ENCODE data around the gene FBN3.
A peak's percentile ranks its signal among the peaks of the same experiment; 100 is the strongest.

FBN3 gene

DNA sequence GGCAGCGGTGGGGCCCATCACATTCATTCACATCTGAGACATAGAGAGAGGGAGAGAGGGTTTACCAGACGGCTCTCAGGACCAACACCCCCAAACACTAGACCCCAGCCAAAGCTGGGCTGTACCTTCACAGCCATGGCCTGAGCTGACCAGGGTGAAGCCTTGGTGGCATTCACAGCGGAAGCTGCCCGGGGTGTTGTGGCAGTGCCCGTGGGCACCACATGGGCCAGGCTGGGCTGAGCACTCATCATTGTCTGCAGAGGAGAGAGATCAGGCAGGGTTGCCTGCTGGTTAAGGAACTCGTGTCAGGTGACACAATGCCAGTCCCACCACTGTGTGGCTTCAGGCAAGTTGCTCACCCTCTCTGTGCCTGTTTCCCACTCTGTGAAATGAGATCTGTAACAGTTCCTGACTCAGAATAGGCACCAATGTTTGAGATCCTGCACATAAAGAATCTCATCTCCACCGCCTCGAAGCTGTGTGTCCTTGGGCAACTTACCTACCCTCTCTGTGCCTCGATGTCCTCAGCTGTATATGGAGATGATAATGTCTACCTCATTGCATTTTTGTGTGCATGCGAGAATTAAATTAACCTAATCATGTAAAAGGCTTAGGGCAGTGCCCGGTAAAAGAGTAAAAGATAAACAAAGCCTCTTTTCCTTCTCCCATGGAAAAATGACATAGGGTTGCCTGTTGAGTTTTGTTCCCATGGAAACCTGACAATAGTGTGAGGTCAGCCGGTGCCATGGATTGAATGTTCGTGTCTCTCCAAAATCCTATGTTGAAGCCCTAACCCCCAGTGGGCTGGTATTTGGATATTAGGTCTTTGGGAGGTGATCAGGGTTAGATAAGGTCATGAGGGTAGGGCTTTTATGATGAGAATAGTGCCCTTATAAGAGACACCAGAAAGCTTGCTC is 74.0 kb downstream of the FBN3 start:
- no peak overlapping the region for H3K4me3 ChIP-seq (replicated peaks; ENCODE audit: low read depth, low read length)
- DNase-seq (ENCODE audit: low read depth): no peak

DNA sequence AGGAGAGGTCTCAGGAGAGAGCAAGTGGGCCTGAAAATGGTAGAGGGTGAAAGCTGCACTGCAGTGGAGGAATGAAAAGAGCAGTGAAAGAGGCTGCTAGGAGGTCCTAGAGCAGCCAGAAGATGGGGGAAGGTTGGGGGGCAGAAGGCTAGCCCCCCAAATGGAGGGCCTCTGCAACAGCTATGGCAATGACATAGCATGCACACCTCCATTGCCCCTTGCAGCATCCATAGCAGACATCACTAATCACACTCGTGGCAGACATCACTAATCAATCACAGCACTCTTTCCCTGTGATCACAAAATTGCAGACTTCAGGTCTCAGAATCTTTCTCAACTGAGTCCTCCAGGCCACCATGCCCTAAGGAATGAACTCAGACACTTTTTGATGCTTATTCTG is 74.9 kb downstream of the FBN3 start:
- TF ChIP-seq, protein P1, sequence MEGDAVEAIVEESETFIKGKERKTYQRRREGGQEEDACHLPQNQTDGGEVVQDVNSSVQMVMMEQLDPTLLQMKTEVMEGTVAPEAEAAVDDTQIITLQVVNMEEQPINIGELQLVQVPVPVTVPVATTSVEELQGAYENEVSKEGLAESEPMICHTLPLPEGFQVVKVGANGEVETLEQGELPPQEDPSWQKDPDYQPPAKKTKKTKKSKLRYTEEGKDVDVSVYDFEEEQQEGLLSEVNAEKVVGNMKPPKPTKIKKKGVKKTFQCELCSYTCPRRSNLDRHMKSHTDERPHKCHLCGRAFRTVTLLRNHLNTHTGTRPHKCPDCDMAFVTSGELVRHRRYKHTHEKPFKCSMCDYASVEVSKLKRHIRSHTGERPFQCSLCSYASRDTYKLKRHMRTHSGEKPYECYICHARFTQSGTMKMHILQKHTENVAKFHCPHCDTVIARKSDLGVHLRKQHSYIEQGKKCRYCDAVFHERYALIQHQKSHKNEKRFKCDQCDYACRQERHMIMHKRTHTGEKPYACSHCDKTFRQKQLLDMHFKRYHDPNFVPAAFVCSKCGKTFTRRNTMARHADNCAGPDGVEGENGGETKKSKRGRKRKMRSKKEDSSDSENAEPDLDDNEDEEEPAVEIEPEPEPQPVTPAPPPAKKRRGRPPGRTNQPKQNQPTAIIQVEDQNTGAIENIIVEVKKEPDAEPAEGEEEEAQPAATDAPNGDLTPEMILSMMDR (IDR thresholded peaks at IDR 0.05; ENCODE audit: low read length, missing control alignments): no peak
- DNase-seq (ENCODE audit: low read depth): no peak
- H3K4me3 ChIP-seq (replicated peaks; ENCODE audit: low read depth, low read length): no peak overlapping the region

More for the DNA sequence above, 74.0 kb downstream of the FBN3 start:
- TF ChIP-seq, protein P1 (IDR thresholded peaks at IDR 0.05; ENCODE audit: low read length, missing control alignments): no peak

DNA sequence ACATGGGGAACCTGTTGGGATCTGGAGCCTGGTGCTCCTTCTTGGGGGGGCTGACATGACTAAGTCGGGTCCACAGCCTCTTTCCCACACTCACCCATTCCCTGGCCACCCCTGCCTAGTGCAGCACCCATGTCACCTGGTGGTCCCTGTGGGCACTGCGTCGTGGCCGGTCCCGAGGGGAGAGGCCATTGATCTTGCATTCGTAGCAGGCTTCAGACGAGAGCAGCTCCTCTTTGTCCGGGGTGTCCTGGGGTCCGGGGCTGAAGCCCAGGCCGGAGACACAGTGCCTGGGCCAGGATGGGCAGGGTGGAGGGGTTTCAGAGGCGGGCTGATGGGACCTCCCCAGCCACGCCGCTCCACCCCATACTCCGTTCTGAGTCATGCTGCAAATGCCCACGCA is 77.5 kb downstream of the FBN3 start:
- DNase-seq (ENCODE audit: low read depth): no peak
- H3K4me3 ChIP-seq (replicated peaks; ENCODE audit: low read depth, low read length): no peak overlapping the region
- TF ChIP-seq, protein P1 (IDR thresholded peaks at IDR 0.05; ENCODE audit: low read length, missing control alignments): no peak

DNA sequence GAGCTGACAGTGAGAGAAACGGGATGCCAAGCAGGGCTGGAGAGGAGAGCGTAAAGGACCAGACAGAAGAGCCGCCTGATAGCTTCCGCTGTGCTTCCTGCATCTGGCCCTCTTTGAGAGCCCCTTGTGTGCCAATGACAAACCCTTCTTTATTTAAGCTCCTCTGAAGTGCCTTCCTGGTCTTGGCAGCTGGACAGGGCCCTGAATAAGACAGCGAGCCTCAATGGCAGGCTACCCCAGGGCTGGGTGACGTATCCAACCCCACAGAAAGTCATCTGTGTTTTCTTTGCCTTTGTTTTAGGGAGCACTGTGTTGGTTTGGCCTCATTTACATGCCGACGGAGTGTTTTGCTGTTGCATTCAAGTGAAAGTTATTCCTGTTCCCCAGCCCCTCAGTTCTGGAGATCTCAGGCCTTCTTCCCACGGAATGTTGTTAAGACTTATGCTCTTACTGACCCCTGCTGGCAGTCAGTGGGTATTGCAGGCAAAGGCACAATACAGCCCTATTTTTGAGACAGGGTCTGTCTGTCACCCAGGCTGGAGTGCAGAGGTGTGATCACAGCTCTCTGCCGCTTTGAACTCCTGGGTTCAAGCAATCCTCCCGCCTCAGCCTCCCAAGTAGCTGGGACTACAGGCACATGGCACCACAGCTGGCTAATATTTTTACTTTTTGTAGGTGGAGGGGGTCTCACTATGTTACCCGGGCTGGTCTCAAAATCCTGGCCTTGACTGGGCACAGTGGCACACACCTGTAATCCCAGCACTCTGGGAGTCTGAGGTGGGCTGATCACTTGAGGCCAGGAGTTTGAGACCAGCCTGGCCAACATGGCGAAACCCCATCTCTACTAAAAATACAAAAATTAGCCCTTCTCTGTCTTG is 80.1 kb downstream of the FBN3 start:
- H3K4me3 ChIP-seq (replicated peaks; ENCODE audit: low read depth, low read length): no peak overlapping the region
- TF ChIP-seq, protein P1 (IDR thresholded peaks at IDR 0.05; ENCODE audit: low read length, missing control alignments): peak; percentile 55
- no peak for DNase-seq (ENCODE audit: low read depth)

DNA sequence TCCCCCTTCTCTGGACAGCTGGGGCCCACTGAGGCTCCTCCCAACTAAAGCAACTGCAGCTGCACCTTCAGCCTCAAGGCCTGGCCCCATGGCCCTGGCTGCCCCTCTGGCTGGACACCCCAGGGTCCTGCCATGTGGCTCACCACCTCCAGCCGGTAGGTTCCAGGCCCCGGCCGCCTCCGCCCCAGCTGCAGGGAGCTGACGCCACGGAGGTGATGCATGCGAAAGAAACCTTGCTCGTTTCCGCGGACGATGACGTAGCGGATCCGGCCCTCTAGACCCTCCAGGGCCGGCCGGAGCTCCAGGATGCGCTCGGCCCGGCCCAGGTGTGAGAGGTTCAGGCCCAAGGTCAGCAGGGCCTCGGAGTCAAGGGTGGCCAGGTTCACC is 83.5 kb downstream of the FBN3 start:
- no peak overlapping the region for H3K4me3 ChIP-seq (replicated peaks; ENCODE audit: low read depth, low read length)
- TF ChIP-seq, protein P1 (IDR thresholded peaks at IDR 0.05; ENCODE audit: low read length, missing control alignments): no peak
- DNase-seq (ENCODE audit: low read depth): no peak

DNA sequence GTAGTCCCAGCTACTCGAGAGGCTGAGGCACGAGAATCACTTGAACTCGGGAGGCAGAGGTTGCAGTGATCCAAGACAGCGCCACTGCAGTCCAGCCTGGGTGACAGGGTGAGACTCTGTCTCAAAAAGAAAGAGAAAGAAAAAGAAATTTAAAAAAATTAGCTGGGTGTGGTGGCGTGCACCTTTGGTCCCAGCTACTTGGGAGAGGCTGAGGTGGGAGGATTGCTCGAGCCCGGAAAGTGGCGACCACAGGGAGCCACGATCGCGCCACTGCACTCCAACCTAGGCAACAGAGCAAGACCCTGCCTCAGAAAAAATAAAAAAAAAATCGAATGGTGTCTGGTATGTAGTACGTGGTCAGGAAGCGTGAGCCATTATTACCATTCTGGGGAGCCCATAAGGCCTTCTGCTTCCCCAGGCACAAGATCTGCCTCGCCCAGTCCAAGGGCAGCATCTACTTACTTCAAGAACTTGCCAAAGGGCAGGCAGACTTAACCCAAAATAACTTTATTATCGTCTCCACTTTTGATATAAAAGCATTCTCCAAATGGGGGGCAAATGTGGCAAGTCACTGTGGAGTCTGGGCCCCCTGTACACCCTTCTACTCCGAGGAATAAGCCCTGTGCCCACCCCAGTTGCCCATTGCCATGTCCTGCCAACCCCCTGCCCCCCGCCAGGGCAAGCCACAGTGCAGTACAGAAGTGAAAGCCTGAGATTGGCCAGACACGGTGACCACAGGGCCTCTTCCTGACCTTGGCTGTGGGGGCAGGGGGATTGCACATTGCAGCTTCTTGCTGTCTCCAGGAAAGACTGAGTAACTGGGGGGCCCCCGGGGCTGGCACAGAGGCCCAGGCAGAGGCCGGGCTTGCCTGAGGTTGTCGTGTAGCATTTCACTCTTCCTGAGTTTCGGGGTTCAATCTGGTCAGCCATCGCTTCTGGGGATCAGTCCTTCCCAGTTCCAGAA is 84.2 kb downstream of the FBN3 start:
- no peak overlapping the region for H3K4me3 ChIP-seq (replicated peaks; ENCODE audit: low read depth, low read length)
- TF ChIP-seq, protein P1 (IDR thresholded peaks at IDR 0.05; ENCODE audit: low read length, missing control alignments): no peak
- no peak for DNase-seq (ENCODE audit: low read depth)

All from fibroblast of pulmonary artery (primary cell).